Ovary (tissue), 9 donors: ENCODE data around the gene TCTA. TPM values are rescaled to one million over a fixed set of nuclear protein-coding genes. Genes with fewer than 3 reads are reported as not detected.

Experiments used
- DNase-seq, 5 donors: peaks; one replicate each; pipeline ENCODE4 v3.0.0-alpha.2; 2019 to 2020
- H3K27ac ChIP-seq, 2 donors: fragments of 200-600 bp; one replicate each; pipeline versions ENCODE4 v1.5.1 to v1.8.0; 2019 to 2022
- H3K27me3 ChIP-seq: fragments of 200-600 bp; one replicate; pipeline ENCODE4 v1.8.0; 2022
- H3K36me3 ChIP-seq: fragments of 200-600 bp; sonication (generic); one replicate; pipeline ENCODE4 v1.5.1; 2019
- H3K4me1 ChIP-seq: one replicate; pipeline ENCODE4 v1.8.1; 2013; ENCODE audit warnings: mild to moderate bottlenecking, moderate library complexity; ENCODE audit not compliant: insufficient read depth
- H3K4me3 ChIP-seq: fragments of 200-600 bp; sonication (generic); one replicate; pipeline ENCODE4 v1.5.1; 2017
- H3K9me3 ChIP-seq, 2 donors: fragments of 200-600 bp in 1 of 2; sonication (generic) in 1 of 2; one replicate each; pipeline versions ENCODE4 v1.5.1 to v1.8.1; 2013 to 2019; ENCODE audit warnings: mild to moderate bottlenecking in 1 of 2, moderate library complexity in 1 of 2
- CTCF ChIP-seq, 3 donors: fragments of 450-650 bp in 2 of 3; fragments of 200-600 bp in 1 of 3; IDR thresholded peaks; one replicate each; pipeline versions ENCODE4 v1.5.1 to v1.8.0; 2016 to 2022; ENCODE audit warnings: antibody characterized with exemption in 3 of 3, mild to moderate bottlenecking in 1 of 3
- EP300 ChIP-seq: sonication (generic); formaldehyde crosslinking; IDR thresholded peaks from one replicate; pipeline ENCODE4 v1.6.1; 2017; ENCODE audit warnings: antibody characterized with exemption
- POLR2A ChIP-seq: fragments of 450-650 bp; IDR thresholded peaks from one replicate; pipeline ENCODE4 v1.6.1; 2017; ENCODE audit warnings: antibody characterized with exemption, mild to moderate bottlenecking, moderate library complexity
- WGBS, 3 donors: extraction: QIAGEN DNeasy Blood & Tissue Kit in 1 of 3; methylation state at CpG; one replicate each; pipeline versions ENCODE4 v1.1.5 to v1.1.7; 2013 to 2017; 5-methylcytosine and 5-hydroxymethylcytosine counted together
- intact Hi-C, 4 donors: fragments of 100-400 bp; cut with DNase I; formaldehyde crosslinking; loops; one replicate each; pipeline versions ENCODE4 v1.11.0 to v1.15.1; 2022 to 2023
- polyA plus RNA-seq, 2 donors: library from polyadenylated mRNA; stranded (reverse); fragments of 200-250 nt in 1 of 2; fragments of 350-450 nt in 1 of 2; fragmentation: Illumina TruSeq in 1 of 2; extraction: RNeasy Lipid Tissue Mini Kit (QIAGEN cat#74804) in 1 of 2; gene quantifications; one replicate each; pipeline ENCODE4 v1.2.3, GENCODE V29; 2013 to 2014
- total RNA-seq, 7 donors: library from RNA; depleted of rRNA in 2 of 7; stranded (reverse); fragments of >200 nt in 2 of 7; fragmentation: NEBNext Ultra II Directional in 3 of 7; extraction: Animal tissue kit (Norgen Biotek cat#: 25700) in 3 of 7; gene quantifications; one replicate each; pipeline versions ENCODE4 v1.1.0 to v1.2.4, GENCODE V29; 2016 to 2023
- donor health status: DM: no; HTN: no; CAD: no; lungs with moderate emphysema.
- donor health status: DM: no; HTN: no; CAD: no.
- donor health status: Bipolar disorder and iron deficiency.
- donor health status: DM: yes; HTN: yes; CAD: no.
- donor health status: DM: no; HTN: no; CAD: no.
- donor health status: DM: yes; HTN: yes; CAD: no.

The TCTA gene
- total and polyA plus RNA-seq, 9 donors: 22.4 to 63.0 (median 29.6) TPM

- Histone ChIP-seq H3K27ac (no peak overlapping the region), H3K36me3 (no peaks in the 10 kb centered on the region), H3K4me1 (peaks cover 6% of the 10 kb centered on the region), H3K4me3 (no peak overlapping the region), H3K27me3 (no peaks in the 10 kb centered on the region), H3K9me3 (no peaks in the 10 kb centered on the region)
- WGBS, 3 donors: 40 to 47% (median 44%) methylated on average over 4 of the region's 4 CpGs
- no peak for DNase-seq
- intact Hi-C loops: loop anchor here in 1 of 4 donors (10.0 kb wide), 1 partner anchor 49 kb away; no protein-coding TSS in a partner anchor
- TF ChIP-seq EP300 (no peak), CTCF (IDR thresholded peaks at IDR 0.05) (no peak), POLR2A (no peak)
These were observed 3.8 kb downstream of the TCTA start for GRCh38 chr3:49415931-49416601.

GRCh38 chr3:49416867-49417266 lies 4.6 kb downstream of the TCTA start:
- peaks cover 6% of the 10 kb centered on the region for H3K4me1 ChIP-seq
- intact Hi-C loops: loop anchor here in 1 of 4 donors (10.0 kb wide), 1 partner anchor 48 kb away; no protein-coding TSS in a partner anchor
- DNase-seq: no peak
- H3K27me3 ChIP-seq: no peaks in the 10 kb centered on the region
- H3K4me3 ChIP-seq: no peak overlapping the region
- no peaks in the 10 kb centered on the region for H3K9me3 ChIP-seq
- 88 to 95% (median 91%) methylated on average over 2 of the region's 2 CpGs for WGBS, 3 donors
- no peak overlapping the region for H3K27ac ChIP-seq
- no peaks in the 10 kb centered on the region for H3K36me3 ChIP-seq
- TF ChIP-seq EP300 (no peak), CTCF (IDR thresholded peaks at IDR 0.05) (no peak), POLR2A (no peak)

- no peak for TF ChIP-seq CTCF (IDR thresholded peaks at IDR 0.05)
- no peak for TF ChIP-seq POLR2A
- no peak for TF ChIP-seq EP300
- H3K27me3 ChIP-seq: no peaks in the 10 kb centered on the region
- 80 to 88% (median 81%) methylated on average over 13 of the region's 13 CpGs for WGBS, 3 donors
- no peaks in the 10 kb centered on the region for H3K9me3 ChIP-seq
- H3K4me1 ChIP-seq: peaks cover 9% of the 10 kb centered on the region
- intact Hi-C loops: loop anchor here in 1 of 4 donors (10.0 kb wide), 1 partner anchor 47 kb away; no protein-coding TSS in a partner anchor
- H3K4me3 ChIP-seq: no peak overlapping the region
- no peak for DNase-seq
- H3K27ac ChIP-seq: no peak overlapping the region
- H3K36me3 ChIP-seq: no peaks in the 10 kb centered on the region
These were observed 5.4 kb downstream of the TCTA start for GRCh38 chr3:49417516-49418120.

GRCh38 chr3:49421890-49422378 lies 9.7 kb downstream of the TCTA start:
- Histone ChIP-seq H3K4me3 (peak overlapping the region; percentile 18), H3K27me3 (no peaks in the 10 kb centered on the region), H3K4me1 (peaks cover 2% of the 10 kb centered on the region), H3K27ac (peak overlapping the region in 1 of 2 donors; percentile 7), H3K9me3 (no peaks in the 10 kb centered on the region), H3K36me3 (no peaks in the 10 kb centered on the region)
- WGBS, 3 donors: 21 to 34% (median 29%) methylated on average over 14 of the region's 14 CpGs
- TF ChIP-seq CTCF (IDR thresholded peaks at IDR 0.05): no peak
- no peak for TF ChIP-seq EP300
- TF ChIP-seq POLR2A: no peak
- intact Hi-C loops: no loop called here
- DNase-seq: peak in 1 of 5 donors; percentile 31
